A172 (cell line): Measurements from ENCODE around the gene HECTD2. TPM values are rescaled to one million over a fixed set of nuclear protein-coding genes. Genes with fewer than 3 reads are reported as not detected.
"Not testable (repeated sequence)": the region's sequence is repeated elsewhere in the genome, so short reads cannot be mapped to it uniquely, and the experiment has no call there.

Source experiments
- DNase-seq: peaks from one replicate; pipeline ENCODE4 v3.0.0-alpha.2; 2015; ENCODE audit warnings: low spot score
- total RNA-seq: library from RNA; depleted of rRNA; stranded (reverse); fragments of >200 nt; shearing (Covaris generic); gene quantifications from 2 replicates; pipeline ENCODE4 v1.2.3, GENCODE V29; 2014

Gene HECTD2
- total RNA-seq, 1 experiment from 2014 or later: 11.6 TPM

DNA sequence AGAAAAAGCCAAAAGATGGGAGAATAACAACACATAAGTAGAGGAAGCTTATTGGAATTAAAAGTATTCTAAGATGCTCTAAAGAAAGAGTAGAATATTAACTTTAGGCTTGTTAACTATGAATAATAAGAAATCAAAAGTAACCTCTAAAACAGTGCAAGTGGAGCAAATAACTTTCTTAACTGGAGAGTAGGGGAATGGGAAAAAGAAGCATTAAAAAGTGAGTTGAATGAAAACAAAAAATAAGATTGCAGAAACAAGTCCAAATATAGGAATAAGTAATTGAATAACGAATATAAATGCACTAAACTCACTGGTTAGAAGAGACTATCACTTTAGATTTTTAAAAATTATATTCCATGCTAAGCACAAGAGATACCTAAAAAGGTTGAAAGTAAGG lies 63.9 kb downstream of the HECTD2 start:
- no peak for DNase-seq

DNA sequence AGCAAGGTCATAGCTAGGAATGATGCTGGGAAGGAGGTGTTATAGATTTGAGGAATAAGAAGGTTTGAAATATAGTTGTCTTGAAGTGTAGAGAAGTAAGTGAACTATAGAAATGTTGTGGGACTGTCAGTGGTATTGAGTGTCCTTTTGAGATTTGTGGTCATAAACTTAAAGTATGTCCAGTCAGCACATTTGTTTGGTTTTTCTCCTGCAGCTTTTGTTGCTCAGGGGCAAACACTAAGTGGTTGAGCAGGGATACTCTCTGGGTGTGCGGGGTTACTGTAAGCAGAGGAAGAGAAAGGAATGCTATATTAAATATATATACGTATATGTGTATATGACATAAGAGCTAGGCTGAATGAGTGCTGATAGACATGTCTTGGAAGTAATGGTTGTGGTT lies 67.1 kb downstream of the HECTD2 start:
- DNase-seq: no peak

DNA sequence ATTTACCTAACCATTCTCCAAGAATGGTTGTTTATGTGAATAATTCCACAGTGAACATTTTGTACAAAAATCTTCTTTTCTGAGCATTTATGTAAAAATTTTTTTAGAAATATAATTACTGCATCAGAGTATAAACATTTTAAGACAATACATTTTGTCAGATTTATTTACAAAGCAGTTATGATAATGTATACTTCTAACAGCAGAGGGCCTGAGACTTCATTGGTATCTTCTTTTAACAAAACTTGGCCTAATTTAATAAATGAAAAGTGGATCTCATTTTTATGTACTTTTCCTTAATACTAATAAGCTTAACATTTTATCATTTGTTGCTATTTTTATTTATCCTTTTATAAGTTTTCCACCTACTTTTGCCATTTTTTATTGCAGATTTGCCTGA lies 69.4 kb downstream of the HECTD2 start:
- no peak for DNase-seq

DNA sequence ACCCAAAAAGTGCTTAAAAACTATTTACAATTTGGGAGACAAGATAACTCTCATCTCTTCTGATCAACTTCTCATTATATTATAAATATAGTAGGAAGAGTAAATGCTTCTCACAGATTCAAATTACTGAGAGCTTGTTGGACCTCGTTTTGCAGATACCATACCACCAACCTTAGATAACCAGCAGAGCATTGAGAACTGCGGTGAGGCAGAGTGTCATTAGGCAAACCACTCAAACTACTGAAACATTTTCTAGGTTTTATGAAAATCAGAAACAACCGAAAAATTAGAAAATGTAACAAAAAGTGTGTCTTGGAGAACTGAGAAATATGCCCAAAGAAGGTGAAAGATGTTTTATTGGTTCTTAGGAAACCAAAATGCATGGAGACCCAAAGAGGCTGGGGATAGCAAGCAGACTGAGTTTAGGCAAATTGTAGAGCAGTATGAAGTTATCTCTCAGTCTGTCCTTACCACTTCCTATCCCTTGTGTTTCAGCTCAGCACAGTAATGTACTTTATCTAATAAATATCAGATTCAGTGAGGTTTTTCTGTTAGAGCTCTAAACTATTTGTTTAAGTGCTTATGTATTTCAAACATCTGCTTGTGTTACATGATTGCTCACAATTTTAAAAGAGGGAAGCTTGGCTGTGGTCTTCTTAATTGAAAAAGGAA lies 77.9 kb downstream of the HECTD2 start:
- no peak for DNase-seq

DNA sequence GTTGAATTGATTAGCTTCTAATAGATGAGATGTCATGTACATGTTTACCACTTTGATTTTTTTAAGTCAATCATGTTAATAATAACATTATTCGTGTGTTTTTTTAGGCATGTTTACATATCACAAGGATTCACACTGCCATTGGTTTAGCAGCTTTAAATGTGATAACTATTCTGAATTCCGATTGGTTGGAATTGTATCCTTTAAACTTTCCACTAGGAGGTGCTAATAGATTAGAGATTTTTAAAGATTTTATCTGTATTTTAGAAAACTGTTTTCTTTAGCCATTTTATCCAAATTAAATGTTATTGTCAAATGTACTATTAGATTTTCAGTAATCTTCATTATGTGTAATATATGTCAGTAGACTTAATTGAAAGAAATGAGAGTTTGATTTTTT lies 83.2 kb downstream of the HECTD2 start:
- peak; percentile 64 for DNase-seq

DNA sequence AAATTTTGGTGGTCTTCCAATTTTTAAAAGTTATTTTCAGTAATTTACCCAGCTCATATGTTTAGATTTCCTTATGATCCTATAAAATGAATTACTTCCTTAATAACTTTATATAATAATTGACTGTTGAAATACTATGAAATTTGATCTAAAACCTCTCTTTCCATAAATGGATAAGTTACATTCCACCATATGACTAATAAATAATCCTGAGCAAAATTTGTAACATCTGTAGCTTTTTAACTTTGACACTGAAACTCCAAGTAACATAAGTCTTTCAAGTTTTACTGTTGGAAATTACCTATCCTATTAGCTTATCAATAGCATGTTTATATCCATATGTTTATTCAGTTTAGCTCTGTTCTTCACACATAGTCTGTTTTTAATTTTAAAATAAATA lies 85.3 kb downstream of the HECTD2 start:
- DNase-seq: no peak

DNA sequence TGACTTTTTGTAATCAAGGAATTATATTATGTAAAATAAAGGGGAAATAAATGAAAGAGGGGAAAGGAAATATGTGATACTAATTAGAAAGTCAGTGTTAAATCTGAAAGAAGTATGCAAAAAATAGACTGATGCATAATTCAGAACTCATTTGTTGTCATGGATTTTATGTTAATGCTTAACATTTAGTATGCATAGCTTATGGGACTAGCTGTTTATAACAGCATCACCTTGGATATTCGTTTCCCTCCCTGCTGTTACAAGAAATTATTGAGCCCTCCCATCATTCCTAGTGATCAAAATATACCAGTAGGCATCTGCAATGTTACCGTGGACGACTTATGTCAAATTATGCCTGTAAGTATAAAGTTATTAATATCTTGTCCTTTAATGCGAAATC lies 85.9 kb downstream of the HECTD2 start:
- DNase-seq: no peak

DNA sequence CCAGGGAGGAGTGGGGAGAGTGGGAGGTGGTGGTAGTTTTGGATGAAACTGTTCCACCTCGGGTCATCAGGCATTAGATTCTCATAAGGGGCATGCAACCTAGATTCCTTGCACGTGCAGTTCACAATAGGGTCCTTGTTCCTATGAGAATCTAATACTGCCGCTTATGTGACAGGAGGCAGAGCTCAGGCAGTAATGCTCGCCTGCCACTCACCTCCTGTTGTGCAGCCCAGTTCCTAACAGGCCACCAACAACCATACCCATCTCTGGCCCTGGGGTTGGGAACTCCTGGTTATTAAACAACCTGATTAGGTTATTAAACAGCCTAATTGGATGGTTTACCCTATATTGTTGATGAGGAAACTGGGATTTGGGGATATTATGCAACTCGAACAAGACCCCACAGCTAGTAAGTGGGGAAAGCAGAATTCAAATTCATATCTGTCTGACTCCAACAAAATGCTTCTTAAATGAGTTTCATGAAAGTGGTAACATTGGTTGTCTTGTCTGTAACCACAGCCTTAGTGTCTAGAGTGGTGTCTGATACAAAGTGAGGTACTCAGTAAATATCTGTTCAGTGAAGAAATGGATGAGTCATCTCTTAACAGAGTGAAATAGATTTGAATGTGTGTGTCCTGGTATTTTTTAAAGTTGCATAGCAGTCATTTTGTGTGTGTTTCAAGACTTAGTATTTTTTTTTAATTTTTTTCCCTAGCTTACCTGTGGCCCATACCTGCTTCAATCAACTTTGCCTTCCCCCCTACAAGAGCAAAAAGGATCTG lies 101.6 kb downstream of the HECTD2 start:
- DNase-seq: peak; percentile 60

DNA sequence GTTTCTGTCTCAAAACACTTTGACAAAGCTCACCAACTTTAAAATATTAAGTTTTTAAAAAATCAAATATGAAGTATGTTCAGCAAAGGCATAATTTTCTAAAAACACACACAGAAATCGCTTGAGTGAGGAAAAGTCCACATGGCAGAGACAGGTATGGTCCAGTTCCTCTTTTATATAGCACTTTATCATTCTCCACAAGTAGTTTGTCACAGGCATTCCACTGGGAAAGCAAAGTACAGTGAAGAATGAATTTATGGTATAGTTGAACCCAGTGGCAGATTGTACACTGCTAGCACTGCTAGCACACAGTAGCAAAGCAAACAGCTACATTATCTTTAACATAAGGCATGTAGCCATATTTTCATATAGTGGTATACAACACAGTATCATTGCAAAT lies 102.3 kb downstream of the HECTD2 start:
- no peak for DNase-seq

DNA sequence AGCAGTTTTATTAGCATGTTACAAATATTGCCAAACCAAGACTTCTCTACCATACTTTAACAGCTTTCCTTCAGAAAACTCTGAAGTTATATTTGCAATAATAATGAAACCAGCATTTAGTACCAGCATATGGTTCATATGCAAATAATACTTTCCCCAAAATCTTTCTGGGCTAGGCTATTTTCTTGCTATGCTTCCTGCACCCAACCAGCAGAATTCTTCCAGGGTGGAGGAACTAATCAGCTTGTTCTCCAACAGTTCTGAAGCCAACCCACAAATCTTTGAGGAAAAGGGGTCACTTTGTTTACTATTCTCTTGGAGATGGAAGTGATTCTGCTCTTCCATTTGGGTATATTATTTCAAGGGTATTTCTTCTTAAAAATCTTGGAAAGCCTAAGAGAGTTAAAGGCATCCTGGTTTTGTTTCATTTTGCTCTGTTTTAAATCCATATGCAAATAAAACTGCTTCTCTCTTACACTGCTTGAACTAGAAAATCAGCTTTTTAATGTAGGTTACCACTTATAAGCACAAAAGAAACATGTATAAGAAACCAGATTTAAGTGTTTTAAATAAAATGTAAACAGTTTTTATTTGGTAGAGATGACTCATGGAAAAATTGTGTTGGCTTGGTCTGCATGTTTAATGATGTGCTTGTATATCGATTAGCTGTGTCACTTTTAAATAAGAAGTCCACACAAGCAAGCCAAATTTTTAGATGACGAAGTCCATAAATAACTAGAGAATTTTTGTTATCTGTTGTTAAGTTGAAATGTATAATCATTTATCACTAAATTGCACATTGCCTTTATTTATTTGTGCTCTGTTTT lies 103.7 kb downstream of the HECTD2 start:
- DNase-seq: no peak

DNA sequence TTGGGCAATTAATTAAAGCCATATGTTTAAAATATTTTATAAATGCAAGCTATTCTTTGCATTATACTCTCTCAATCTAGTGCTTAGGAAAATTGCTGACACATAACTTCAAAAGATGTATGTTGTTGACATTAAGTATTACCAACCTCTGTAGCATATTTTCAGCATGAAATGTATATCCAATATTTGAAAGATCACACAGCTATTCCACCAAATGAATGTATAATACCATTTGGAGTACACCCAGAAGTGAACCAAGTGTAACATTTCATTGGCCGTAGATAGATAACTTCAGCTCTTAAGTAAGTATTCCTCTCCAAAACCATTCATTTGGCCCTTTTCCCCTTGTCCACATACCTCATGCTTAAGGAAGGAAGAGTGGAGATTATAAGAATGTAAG lies 104.6 kb downstream of the HECTD2 start:
- no peak for DNase-seq

DNA sequence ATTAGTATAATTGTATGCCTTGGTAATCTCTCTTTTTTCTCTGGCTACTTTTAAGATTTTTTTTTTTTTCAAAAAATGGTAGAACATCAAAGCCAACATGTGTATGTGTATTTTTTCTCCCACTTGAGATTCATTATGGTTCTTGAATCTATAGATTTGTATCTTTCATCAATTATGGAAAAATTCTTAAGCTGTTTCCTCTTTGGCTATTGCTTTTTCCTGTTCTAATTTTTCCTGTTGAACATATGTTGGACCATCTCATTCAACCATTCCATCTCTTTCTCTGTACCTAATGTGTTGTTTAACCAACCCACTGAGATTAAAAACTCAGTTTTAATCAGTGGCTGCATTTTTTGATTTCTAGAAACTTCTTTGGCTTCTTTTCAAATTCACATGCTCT lies 107.2 kb downstream of the HECTD2 start:
- DNase-seq: no peak

DNA sequence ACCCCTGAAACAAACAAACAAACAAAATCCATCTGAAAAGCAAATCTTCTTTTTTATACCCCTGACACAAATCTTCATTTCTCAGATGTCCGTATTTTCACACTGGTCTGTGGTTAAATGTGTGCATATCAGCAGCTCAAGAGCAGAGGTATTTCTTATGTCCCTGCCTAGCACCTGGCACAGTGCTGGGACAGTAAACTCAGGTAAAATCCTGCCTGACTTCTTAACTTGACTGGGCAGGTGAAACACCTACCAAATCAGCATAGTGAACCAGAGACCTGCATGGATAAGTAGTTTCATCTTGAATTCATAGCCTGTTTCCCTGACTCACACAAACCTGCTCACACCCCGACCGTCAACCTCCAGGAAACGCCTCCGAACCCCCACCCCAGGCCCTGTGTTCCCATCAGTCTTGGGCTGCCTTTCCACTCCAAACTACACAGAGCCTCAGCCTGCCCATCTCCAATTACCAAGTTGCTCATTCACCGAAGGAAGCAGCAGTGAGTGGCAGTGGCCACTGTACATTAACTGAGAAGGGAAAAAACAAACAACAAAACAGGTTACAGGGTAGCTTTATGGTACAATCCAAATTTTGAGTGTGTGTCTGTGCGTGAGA lies 109.9 kb downstream of the HECTD2 start:
- no peak for DNase-seq

DNA sequence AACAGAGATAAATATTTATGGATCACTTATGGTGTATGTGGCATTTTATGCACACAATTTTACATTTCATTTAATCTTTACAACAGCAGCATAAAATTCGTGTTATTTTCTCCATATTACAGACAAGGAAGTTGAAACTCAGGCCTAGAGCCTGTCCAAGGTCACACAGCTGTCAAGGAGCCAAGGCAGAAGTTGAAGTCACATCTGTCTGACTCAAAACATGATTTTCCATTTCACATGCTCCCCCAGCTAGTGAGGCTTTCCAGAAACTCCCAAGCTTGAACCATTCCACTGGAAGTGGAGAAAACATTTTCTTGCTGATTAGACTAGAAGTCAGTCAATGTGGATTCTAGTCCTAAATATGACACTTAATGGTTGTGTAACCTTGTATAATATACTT lies 110.5 kb downstream of the HECTD2 start:
- DNase-seq: no peak

DNA sequence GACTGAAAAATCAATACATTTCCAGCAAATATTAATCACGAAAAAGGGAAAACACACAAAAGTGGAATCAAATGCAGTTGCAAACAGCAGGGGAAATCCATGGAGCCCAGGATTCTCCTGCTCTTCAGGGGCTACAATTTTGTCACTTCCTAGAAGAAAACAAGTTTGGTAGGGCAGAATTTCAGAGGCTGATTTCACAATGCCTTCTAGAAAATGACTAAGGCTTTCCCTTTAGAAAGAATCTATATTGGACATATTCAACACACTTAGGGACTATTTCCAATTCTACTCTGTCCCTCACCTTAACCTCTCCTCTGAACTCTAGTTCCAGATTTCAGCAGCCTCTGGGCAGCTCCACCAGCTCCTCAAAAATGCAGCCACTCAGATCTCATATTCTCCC lies 111.3 kb downstream of the HECTD2 start:
- no peak for DNase-seq

DNA sequence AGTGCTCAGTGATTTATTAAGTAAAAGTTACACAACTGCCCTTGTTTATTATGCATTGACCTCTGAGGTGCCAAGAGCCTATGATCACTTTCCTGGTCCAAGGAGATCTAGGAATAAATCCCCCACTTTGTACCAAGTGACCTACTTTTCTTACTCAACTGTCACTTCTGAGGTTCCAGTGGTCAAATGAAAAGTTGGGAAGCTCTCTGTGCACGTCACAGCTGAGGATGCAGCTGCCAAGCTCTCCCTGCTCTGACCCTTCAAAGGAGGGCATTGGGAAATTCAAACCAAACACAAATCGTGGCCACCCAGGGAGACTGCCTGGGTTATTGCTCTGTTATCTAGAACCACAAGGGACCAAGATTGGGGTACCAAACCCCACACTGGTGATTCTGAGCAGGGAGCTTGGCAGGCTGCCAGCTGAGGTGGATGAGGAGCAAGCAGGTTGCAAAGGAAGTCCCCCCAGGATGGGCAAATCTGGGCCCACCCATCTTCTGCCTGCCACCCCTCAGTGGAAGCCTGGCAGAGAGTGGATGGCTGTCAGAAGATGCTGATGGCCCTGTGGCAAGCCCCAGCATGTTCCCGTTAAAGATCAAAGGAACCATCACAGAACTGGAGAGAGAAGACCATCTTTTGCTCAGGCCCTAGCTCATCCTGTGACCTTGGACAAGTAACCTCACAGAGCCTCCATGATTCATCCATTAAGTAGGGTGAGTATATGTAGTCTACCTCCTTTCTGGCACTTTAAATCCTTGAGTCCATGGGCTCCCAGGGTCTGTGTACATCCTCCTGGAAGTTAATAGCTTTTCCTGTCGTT lies 116.0 kb downstream of the HECTD2 start:
- DNase-seq: no peak

DNA sequence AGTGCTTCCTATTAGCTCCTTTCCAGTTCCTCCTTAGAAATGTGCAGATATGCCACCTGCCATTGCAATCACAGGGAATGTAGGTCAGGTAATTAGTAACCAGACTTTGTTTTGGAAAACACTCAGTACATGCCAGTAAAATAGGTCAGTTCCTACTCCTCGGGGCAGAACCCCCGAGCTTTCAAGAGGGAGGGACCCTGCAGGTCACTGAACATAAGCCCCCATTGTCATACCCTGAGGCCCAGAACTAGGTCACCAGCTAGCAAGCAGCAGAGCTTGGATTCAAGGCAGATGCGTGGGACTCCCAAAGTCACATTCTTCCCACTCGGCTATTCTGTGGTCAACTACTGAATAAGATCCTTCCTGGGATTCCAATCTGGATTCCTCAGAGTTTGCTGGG lies 117.9 kb downstream of the HECTD2 start:
- DNase-seq: no peak

DNA sequence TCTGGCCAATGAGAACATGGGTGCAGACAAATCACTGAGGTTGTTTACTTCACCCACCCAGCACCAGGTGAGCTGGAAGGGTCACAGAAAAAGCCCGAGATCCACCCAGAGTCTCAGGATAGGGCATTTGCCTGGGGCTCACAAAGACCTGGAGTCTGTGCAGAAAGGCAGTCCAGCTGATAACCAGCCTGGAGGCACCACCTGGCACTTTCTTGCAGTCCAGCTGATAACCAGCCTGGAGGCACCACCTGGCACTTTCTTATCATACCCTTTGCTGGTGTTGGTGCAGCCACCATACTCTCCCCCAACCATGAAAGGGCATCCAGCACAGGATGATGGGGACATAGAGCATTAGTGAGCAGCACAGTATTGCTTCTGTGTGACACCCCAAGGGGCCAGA lies 118.6 kb downstream of the HECTD2 start:
- DNase-seq: no peak

DNA sequence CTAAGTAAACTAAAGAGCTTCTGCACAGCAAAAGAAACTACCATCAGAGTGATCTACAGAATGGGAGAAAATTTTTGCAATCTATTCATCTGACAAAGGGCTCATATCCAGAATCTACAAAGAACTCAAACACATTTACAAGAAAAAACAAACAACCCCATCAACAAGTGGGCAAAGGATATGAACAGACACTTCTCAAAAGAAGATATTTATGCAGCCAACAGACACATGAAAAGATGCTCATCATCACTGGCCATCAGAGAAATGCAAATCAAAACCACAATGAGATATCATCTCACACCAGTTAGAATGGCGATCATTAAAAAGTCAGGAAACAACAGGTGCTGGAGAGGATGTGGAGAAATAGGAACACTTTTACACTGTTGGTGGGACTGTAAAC lies 124.6 kb downstream of the HECTD2 start:
- not testable (repeated sequence) for DNase-seq

DNA sequence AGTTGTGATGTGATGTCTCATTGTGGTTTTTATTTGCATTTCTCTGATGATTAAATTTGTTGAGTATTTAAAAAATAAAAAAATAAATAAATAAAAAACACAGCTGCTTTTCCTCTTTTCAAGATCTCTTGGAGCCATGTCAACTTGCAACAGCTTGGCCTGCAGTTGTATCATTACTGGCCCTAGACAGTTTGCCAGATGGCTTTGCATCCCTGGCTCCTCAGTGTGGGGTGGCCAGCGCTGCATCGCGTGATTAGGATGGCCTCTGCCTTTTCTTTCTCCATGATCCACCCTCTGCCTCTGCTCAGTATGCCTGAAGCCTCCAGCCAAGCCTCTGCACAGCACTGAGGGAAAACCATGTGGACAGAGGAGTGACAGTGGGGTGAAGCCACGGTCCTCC lies 126.0 kb downstream of the HECTD2 start:
- no peak for DNase-seq

DNA sequence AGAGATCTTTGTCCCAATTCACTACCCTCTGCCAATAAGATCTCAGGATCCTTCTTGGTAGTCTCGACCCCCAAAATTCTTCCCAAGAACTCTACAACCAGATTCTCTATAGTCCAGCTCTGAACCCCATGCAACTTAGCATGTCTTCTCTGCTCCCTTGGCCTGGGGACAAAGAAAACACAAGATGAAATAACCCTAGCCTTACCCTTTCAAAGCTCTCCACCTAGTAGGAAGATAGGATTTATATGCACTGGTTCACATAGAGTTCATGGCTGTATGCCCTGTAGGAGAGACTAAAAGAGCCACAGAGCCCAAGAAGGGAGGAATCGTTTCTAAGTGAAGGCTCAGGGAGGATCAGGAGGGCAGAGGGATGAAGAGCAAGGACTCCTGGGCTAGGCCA lies 126.6 kb downstream of the HECTD2 start:
- no peak for DNase-seq
